ENCODE data around the gene AKAP6. TPM values are rescaled to one million over a fixed set of nuclear protein-coding genes. Genes with fewer than 3 reads are reported as not detected.

Gene AKAP6
- total RNA-seq, 4 donors from 2014 or later: 2.0 to 11.0 (median 4.2) TPM

DNA sequence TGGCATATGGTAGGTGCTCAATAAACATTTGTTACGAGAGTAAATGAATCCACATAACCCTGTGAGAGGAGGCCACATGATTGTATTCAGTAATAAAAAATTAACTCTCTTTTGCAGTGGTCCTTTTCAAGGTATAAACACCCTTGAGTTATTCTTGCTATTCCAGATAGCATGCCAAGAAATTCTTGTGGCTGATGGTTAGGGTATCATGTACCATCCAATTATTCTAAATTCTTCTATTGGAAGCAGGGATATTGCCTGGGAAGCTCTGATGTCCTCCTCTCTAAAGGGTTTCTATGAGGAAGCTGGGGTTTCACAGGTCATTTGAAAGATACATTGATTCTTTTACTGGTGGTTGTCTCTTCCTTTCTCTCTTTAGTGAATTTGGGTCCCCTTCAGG, 10.1 kb downstream of the AKAP6 start:
- TF ChIP-seq, protein P1, sequence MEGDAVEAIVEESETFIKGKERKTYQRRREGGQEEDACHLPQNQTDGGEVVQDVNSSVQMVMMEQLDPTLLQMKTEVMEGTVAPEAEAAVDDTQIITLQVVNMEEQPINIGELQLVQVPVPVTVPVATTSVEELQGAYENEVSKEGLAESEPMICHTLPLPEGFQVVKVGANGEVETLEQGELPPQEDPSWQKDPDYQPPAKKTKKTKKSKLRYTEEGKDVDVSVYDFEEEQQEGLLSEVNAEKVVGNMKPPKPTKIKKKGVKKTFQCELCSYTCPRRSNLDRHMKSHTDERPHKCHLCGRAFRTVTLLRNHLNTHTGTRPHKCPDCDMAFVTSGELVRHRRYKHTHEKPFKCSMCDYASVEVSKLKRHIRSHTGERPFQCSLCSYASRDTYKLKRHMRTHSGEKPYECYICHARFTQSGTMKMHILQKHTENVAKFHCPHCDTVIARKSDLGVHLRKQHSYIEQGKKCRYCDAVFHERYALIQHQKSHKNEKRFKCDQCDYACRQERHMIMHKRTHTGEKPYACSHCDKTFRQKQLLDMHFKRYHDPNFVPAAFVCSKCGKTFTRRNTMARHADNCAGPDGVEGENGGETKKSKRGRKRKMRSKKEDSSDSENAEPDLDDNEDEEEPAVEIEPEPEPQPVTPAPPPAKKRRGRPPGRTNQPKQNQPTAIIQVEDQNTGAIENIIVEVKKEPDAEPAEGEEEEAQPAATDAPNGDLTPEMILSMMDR (IDR thresholded peaks at IDR 0.05): no peak
- TF ChIP-seq POLR2AphosphoS5 (IDR thresholded peaks at IDR 0.05): no peak
- no peak for TF ChIP-seq POLR2A (IDR thresholded peaks at IDR 0.05)
- TF ChIP-seq EP300 (IDR thresholded peaks at IDR 0.05): no peak
- no peak for DNase-seq (ENCODE audit: low spot score in 2 of 2)
- no peaks in the 10 kb centered on the region for H3K4me1 ChIP-seq
- H3K27ac ChIP-seq: no peak overlapping the region
- 84% methylated on average over 1 of the region's 1 CpG for WGBS
- H3K27me3 ChIP-seq: no peaks in the 10 kb centered on the region
- H3K9me3 ChIP-seq: no peaks in the 10 kb centered on the region
- no peak overlapping the region for H3K4me3 ChIP-seq
- no peaks in the 10 kb centered on the region for H3K36me3 ChIP-seq

DNA sequence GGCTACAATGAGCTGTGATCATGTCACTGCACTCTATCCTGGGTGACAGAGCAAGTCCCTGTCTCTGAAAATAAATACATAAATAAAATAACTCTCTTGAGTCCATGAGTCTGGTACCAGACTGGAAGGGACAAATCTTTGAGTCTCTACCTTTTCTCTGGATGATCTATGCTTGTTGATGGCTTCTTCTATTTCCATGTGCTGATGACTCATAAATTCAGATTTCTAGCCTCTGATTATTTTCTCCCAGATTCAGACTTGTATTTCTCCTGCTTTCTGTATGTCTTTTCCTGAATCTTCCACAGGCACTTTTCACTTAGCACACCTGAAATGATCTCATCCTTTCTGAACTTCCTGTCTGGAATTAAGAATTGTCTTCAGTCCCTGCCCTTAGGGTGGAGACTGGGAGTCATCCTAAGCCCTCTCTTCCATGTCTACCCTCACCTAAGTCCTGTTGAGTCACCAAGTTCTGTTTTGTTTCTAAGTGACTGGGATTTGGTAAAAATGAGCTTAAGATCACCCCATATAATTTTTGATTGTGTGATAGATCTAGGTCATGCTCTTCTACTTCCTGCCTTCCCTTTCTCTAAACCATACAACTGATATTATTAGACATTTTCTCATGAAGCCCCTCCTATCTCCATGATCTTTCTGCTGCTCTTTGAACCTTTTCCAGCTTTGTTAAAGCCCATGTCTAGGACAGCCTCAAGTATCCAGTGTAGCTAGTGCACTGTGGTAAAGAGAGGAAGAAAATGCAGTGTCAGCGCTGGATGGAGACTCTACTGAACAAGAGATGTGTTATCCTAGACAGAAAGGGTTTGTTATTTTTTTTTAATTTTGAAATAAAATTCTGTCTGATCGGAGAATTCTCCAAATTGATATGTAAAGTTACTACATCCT, 13.1 kb downstream of the AKAP6 start:
- H3K9me3 ChIP-seq: no peaks in the 10 kb centered on the region
- TF ChIP-seq EP300 (IDR thresholded peaks at IDR 0.05): no peak
- TF ChIP-seq, protein P1 (IDR thresholded peaks at IDR 0.05): no peak
- H3K4me1 ChIP-seq: no peaks in the 10 kb centered on the region
- H3K27ac ChIP-seq: no peak overlapping the region
- no peak overlapping the region for H3K4me3 ChIP-seq
- H3K27me3 ChIP-seq: no peaks in the 10 kb centered on the region
- no peak for DNase-seq (ENCODE audit: low spot score in 2 of 2)
- 98% methylated on average over 2 of the region's 2 CpGs for WGBS
- no peaks in the 10 kb centered on the region for H3K36me3 ChIP-seq

DNA sequence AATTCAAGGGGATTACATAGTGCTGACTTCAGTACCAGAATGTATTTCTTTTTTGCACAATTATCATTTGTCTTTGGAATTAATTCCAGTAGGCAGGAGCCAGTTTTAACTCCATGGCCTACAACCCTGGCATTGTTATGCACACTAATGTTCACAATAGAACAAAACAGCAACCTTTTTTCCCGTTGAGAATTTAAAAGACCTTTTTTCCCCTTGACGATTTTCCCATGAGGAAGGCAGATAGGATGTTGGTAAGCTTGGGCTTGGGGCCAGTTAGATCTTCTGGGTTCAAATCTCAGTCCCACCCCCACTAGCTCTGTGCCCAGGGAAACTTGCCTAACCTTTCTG, 13.7 kb downstream of the AKAP6 start:
- H3K27me3 ChIP-seq: no peaks in the 10 kb centered on the region
- no peak overlapping the region for H3K4me3 ChIP-seq
- DNase-seq (ENCODE audit: low spot score in 2 of 2): no peak
- H3K36me3 ChIP-seq: no peaks in the 10 kb centered on the region
- H3K4me1 ChIP-seq: no peaks in the 10 kb centered on the region
- 62% methylated on average over 2 of the region's 2 CpGs for WGBS
- H3K9me3 ChIP-seq: no peaks in the 10 kb centered on the region
- TF ChIP-seq, protein P1 (IDR thresholded peaks at IDR 0.05): no peak
- TF ChIP-seq POLR2A (IDR thresholded peaks at IDR 0.05) (no peak), POLR2AphosphoS5 (IDR thresholded peaks at IDR 0.05) (no peak), EP300 (IDR thresholded peaks at IDR 0.05) (no peak)
- no peak overlapping the region for H3K27ac ChIP-seq

DNA sequence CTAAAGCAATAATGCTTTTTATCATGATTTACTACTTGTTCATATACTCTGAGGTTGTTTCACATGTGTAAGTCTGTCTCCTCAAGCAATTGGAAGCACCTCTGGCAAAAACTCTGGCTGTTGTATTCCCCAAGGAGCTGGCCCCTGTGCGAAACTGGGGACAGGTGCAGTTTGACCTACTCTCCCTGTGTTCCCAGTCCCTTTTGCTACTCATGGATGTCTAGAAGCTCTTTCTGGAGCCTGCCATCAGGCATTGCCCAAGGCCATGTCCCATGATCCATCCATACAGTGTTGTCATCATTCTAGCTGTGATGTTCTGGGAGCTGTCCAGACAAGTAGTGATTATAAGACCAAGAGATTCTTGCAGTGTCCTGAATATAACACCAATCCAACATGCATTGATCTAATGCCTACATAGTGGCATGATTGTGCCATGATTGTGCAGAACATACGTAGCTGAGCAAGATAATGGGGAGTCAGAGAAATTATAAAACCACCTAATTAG, 14.9 kb downstream of the AKAP6 start:
- WGBS: 86% methylated on average over 2 of the region's 2 CpGs
- H3K36me3 ChIP-seq: no peaks in the 10 kb centered on the region
- no peaks in the 10 kb centered on the region for H3K27me3 ChIP-seq
- no peak for DNase-seq (ENCODE audit: low spot score in 2 of 2)
- no peaks in the 10 kb centered on the region for H3K4me1 ChIP-seq
- no peaks in the 10 kb centered on the region for H3K9me3 ChIP-seq
- TF ChIP-seq POLR2AphosphoS5 (IDR thresholded peaks at IDR 0.05): no peak
- TF ChIP-seq, protein P1 (IDR thresholded peaks at IDR 0.05): no peak
- TF ChIP-seq POLR2A (IDR thresholded peaks at IDR 0.05): no peak
- no peak for TF ChIP-seq EP300 (IDR thresholded peaks at IDR 0.05)
- no peak overlapping the region for H3K27ac ChIP-seq
- no peak overlapping the region for H3K4me3 ChIP-seq

DNA sequence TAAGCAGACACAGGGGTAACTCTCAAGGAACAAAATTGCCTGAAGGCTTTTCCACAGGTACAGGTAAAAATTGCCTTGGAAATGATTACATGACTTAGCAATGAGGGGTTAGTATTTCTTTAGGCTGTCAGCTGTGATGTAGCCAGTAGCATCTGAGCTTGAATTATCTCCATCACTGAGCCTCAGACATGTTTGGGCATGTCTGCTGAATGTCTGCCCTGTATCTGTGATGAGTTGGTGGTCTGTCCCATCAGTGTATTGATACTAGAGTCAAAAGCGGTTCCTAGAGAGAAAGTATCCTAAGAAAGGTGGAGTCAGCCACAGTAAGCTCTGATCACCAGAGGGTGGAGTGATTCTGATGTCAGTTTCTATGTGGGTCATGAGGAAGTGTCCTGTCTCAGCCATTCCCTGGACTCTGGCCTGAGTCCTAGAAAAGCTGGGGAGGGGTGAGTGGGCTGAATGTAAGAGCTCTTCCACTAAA, 16.3 kb downstream of the AKAP6 start:
- TF ChIP-seq, protein P1 (IDR thresholded peaks at IDR 0.05): no peak
- TF ChIP-seq EP300 (IDR thresholded peaks at IDR 0.05) (no peak), POLR2AphosphoS5 (IDR thresholded peaks at IDR 0.05) (no peak), POLR2A (IDR thresholded peaks at IDR 0.05) (no peak)
- Histone ChIP-seq H3K27me3 (no peaks in the 10 kb centered on the region), H3K4me1 (no peaks in the 10 kb centered on the region), H3K4me3 (no peak overlapping the region), H3K9me3 (no peaks in the 10 kb centered on the region), H3K27ac (no peak overlapping the region), H3K36me3 (no peaks in the 10 kb centered on the region)
- no peak for DNase-seq (ENCODE audit: low spot score in 2 of 2)
- WGBS: 93% methylated on average over 1 of the region's 1 CpG
